Sigmoid colon (tissue), 4 donors: ENCODE results near the gene MYBPC3.

Experiments
- EP300 ChIP-seq, 4 donors: sonication (generic); formaldehyde crosslinking; IDR thresholded peaks; one replicate each; pipeline ENCODE4 v1.6.1; 2017; ENCODE audit warnings: antibody characterized with exemption in 4 of 4
- POLR2A ChIP-seq, 2 donors: fragments of 450-650 bp; IDR thresholded peaks; one replicate each; pipeline ENCODE4 v1.6.1; 2016; ENCODE audit warnings: antibody characterized with exemption in 2 of 2, mild to moderate bottlenecking in 2 of 2, moderate library complexity in 2 of 2
- POLR2AphosphoS5 ChIP-seq, 4 donors: sonication (generic); formaldehyde crosslinking; IDR thresholded peaks; one replicate each; pipeline ENCODE4 v1.6.1; 2017; ENCODE audit warnings: antibody characterized with exemption in 4 of 4
- TF ChIP-seq, protein P1 (sequence below), 4 experiments: fragments of 450-650 bp in 3 of 4; fragments of 200-600 bp in 1 of 4; IDR thresholded peaks; one replicate each; pipeline ENCODE4 v1.5.1; 2016 to 2019; ENCODE audit warnings: antibody characterized with exemption in 4 of 4, mild to moderate bottlenecking in 3 of 4, moderate library complexity in 2 of 4

- TF ChIP-seq, protein P1, sequence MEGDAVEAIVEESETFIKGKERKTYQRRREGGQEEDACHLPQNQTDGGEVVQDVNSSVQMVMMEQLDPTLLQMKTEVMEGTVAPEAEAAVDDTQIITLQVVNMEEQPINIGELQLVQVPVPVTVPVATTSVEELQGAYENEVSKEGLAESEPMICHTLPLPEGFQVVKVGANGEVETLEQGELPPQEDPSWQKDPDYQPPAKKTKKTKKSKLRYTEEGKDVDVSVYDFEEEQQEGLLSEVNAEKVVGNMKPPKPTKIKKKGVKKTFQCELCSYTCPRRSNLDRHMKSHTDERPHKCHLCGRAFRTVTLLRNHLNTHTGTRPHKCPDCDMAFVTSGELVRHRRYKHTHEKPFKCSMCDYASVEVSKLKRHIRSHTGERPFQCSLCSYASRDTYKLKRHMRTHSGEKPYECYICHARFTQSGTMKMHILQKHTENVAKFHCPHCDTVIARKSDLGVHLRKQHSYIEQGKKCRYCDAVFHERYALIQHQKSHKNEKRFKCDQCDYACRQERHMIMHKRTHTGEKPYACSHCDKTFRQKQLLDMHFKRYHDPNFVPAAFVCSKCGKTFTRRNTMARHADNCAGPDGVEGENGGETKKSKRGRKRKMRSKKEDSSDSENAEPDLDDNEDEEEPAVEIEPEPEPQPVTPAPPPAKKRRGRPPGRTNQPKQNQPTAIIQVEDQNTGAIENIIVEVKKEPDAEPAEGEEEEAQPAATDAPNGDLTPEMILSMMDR (IDR thresholded peaks at IDR 0.05): no peak
- TF ChIP-seq POLR2AphosphoS5 (IDR thresholded peaks at IDR 0.05) (no peak), POLR2A (IDR thresholded peaks at IDR 0.05) (no peak), EP300 (IDR thresholded peaks at IDR 0.05) (no peak)
Observed at GRCh38 chr11:47396049-47396320, 43.5 kb upstream of the MYBPC3 start.
